Dedifferentiated amniotic fluid mesenchymal stem cell (primary cell): ENCODE results near the gene ZNF219.
"Not testable (repeated sequence)": the region's sequence is repeated elsewhere in the genome, so short reads cannot be mapped to it uniquely, and the experiment has no call there.

ENCODE experiments used
- DNase-seq: peaks from one replicate; pipeline ENCODE4 v3.0.0-alpha.2; 2016; ENCODE audit errors: extremely low spot score

The ZNF219 gene

DNA sequence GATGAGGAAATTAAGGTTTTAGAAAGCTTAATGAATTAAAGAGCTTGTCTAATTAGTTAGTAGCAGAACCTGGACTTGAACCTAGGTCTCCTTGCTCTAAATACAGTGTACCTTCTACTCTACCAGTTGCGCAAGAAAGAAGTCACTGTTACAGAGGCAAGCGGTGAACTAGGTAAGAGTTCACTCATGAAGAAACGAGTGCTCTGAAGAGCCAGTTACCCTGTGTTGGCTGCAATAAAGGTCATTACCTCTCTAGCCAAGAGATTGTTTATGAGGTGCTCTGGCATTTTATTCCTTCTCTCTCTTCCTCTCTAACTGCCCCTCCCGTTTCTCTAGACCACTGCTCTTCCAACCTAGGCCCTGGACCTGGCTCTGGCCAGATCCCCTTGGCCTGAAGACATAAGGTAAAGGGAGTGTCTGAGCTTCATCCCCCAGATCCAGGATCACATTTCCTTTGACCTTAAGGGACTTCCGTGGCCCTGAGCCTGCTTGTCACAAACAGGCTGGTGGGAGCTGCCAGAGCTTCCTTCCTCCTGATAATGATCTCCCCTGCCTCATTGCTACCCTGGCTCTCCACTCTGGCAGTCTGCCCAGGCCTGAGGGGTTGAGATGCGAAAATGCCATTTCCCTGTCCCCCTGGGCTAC, 54.4 kb downstream of the ZNF219 start:
- DNase-seq: no peak

DNA sequence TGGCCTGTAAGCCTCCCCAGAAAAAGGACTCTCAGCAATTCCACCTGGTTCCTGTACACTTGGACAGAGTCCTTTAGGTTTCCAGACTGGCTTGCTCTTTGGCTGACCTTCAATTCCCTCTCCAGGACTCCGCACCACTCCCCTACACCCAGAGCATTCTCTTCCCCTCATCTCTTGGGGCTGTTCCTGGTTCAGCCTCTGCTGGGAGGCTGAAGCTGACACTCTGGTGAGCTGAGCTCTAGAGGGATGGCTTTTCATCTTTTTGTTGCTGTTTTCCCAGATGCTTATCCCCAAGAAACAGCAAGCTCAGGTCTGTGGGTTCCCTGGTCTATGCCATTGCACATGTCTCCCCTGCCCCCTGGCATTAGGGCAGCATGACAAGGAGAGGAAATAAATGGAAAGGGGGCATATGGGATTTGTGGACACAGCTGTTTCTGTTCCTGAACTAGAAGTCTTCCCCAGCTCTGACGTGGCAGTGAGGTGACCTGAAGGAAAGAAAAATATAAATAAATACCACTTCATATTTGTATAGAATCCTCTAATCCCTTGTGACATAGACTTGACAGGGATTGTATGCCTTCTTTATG, 55.0 kb downstream of the ZNF219 start:
- no peak for DNase-seq

DNA sequence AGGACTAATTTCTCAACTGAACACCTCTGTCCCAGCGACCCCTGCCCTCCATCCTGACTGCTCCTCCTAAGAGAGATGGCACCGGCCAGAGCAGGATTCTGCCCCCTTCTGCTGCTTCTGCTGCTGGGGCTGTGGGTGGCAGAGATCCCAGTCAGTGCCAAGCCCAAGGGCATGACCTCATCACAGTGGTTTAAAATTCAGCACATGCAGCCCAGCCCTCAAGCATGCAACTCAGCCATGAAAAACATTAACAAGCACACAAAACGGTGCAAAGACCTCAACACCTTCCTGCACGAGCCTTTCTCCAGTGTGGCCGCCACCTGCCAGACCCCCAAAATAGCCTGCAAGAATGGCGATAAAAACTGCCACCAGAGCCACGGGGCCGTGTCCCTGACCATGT, 55.5 kb downstream of the ZNF219 start:
- no peak for DNase-seq

DNA sequence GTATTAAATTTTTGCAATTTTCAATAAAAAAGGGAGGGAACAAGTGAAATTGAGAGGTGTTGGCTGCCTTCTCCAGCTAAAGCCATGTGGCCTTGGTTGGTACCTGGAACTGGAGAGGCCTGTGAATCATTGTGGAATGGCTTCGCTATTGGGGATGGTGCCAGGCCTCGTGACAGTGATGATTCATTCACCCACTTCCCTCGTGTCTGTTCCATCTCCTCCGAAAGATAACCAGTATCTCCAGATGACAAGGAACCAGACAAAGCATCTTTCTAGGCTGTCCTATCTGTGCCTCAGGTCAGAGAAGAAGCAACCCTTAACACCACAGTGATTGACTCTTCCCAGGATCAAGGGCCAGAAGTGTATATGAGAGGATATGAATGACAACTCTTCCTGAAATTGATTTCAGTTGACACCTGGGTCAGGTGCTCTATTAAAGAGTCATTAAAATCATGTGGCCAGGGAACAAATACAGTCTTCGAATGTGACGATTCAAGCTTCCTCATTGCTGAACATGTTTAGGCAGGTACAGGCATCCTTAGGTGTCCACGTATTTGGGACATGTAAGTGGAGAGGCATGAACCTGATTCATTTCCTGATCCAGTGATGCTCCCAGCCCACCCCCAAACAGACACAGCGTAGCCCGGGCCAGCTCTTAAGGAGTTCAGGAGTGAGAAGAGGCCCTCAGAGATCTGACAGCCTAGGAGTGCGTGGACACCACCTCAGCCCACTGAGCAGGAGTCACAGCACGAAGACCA, 56.6 kb downstream of the ZNF219 start, which contains the start of gene RNASE7:
Gene RNASE7, plus strand, starts transcription at position 687 of the 758 bp plus-strand sequence. CDS start 631 bp downstream, outside the sequence.
- no peak for DNase-seq

DNA sequence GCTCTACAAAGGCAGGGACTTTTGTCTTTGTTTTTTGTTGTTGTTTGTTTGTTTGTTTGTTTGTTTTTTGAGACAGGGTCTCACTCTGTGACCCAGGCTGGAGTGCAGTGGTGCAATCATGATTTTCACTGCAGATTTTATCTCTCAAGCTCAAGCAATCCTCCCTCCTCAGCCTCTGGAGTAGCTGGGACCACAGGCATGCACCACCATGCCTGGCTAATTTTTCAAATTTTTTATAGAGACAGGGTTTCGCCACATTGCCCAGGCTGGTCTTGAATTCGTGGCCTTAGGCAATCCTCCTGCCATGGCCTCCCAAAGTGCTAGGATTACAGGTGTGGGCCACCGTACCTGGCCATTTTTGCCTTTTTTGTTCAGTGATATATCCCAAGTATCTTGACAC, 57.5 kb downstream of the ZNF219 start:
- not testable (repeated sequence) for DNase-seq

- DNase-seq: no peak
Measured at GRCh38 chr14:21040370-21040925, 58.0 kb downstream of the ZNF219 start.
